Measurements from ENCODE around the gene MEGF10. TPM values are rescaled to one million over a fixed set of nuclear protein-coding genes. Genes with fewer than 3 reads are reported as not detected.

Gene MEGF10
- total RNA-seq, 1 donor from 2014 or later: 13.3 TPM

DNA sequence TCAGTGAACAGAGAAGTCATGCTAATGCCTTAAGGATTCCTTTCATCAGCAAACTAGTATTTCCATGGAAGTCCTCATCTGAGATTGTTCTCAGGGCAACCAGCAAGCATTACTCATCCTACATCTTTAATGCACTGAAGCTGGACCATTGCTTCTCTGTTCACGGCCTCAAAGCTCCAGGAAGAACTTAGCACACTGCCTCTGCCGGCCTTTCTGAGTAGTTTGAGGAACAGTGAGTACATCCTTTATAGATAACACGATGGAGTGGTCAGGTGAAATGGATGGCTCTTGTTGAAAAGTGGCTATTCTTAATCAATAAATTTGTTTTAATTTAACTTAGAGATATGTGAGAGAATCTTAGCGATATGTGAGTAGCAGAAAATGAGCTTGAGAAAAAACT is 35.8 kb downstream of the MEGF10 start:
- Mint-ChIP-seq H3K4me3 (no peak overlapping the region), H3K9me3 (no peaks in the 10 kb centered on the region), H3K27me3 (peaks cover 6% of the 10 kb centered on the region), H3K4me1 (ENCODE audit: unreplicated experiment) (no peaks in the 10 kb centered on the region), H3K27ac (no peak overlapping the region), H3K36me3 (no peaks in the 10 kb centered on the region)
- TF ChIP-seq, protein P1, sequence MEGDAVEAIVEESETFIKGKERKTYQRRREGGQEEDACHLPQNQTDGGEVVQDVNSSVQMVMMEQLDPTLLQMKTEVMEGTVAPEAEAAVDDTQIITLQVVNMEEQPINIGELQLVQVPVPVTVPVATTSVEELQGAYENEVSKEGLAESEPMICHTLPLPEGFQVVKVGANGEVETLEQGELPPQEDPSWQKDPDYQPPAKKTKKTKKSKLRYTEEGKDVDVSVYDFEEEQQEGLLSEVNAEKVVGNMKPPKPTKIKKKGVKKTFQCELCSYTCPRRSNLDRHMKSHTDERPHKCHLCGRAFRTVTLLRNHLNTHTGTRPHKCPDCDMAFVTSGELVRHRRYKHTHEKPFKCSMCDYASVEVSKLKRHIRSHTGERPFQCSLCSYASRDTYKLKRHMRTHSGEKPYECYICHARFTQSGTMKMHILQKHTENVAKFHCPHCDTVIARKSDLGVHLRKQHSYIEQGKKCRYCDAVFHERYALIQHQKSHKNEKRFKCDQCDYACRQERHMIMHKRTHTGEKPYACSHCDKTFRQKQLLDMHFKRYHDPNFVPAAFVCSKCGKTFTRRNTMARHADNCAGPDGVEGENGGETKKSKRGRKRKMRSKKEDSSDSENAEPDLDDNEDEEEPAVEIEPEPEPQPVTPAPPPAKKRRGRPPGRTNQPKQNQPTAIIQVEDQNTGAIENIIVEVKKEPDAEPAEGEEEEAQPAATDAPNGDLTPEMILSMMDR (conservative IDR thresholded peaks at IDR 0.05): no peak
- DNase-seq (ENCODE audit: extremely low spot score, unreplicated experiment): no peak

DNA sequence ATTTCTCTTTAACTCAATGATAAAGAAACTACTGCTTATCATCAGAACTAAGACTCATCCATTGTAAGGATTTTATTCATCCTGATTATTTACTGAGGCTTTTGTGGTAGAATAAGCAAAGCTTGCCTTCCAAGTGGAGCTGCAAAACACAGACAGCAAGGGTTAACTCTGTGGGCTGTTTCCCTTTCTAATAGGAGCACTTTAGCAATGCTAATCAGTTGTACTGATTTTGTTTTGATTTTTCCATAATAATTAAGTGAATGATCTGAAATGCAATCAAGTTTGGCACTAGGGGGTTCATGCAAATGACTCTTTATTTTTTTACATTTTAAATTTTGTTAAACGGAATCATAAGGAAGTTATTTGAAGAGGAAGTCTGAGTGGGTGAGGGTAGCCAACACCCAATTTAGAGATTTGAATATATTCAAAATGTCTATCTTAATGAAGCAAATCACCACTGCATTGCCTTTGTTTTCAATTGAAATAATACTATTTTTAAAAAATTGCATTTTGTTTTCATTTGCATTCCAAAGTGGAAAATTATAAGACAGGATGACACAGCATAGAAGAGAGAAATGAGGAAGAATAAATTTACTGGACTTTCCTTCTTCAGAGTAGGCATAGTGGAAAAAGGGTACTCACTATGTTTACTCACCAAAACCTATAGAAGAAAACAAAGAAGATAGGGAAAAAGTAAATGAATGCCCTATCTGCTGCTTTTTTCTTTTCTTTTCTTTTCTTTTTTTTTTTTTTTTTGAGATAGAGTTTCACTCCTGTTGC is 36.6 kb downstream of the MEGF10 start:
- Mint-ChIP-seq H3K27me3 (peaks cover 6% of the 10 kb centered on the region), H3K4me1 (ENCODE audit: unreplicated experiment) (no peaks in the 10 kb centered on the region), H3K9me3 (no peaks in the 10 kb centered on the region), H3K27ac (no peak overlapping the region), H3K36me3 (no peaks in the 10 kb centered on the region), H3K4me3 (no peak overlapping the region)
- DNase-seq (ENCODE audit: extremely low spot score, unreplicated experiment): no peak
- TF ChIP-seq, protein P1 (conservative IDR thresholded peaks at IDR 0.05): no peak

DNA sequence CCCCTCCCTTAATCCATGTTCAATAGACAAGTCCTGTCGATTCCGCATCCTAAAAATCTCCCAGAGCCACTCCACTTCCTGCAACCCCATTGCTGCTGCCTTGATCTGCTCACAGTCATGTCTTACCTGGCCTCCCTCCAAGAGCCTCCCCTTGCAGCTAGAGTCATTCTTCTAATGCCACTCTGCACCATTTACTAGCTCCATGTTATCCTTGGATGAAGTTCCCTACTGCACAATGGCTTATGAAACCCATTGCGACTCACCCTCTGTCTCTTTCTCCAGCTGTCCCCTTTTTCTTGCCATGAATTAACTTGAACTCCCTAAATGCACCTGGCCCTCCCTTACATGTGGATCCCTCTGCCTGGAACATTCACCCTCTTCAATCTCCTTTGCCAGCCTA is 39.5 kb downstream of the MEGF10 start:
- H3K27me3 Mint-ChIP-seq: peaks cover 11% of the 10 kb centered on the region
- TF ChIP-seq, protein P1 (conservative IDR thresholded peaks at IDR 0.05): no peak
- no peak for DNase-seq (ENCODE audit: extremely low spot score, unreplicated experiment)
- no peaks in the 10 kb centered on the region for H3K9me3 Mint-ChIP-seq
- H3K27ac Mint-ChIP-seq: no peak overlapping the region
- no peaks in the 10 kb centered on the region for H3K36me3 Mint-ChIP-seq
- H3K4me3 Mint-ChIP-seq: no peak overlapping the region
- no peaks in the 10 kb centered on the region for H3K4me1 Mint-ChIP-seq (ENCODE audit: unreplicated experiment)

DNA sequence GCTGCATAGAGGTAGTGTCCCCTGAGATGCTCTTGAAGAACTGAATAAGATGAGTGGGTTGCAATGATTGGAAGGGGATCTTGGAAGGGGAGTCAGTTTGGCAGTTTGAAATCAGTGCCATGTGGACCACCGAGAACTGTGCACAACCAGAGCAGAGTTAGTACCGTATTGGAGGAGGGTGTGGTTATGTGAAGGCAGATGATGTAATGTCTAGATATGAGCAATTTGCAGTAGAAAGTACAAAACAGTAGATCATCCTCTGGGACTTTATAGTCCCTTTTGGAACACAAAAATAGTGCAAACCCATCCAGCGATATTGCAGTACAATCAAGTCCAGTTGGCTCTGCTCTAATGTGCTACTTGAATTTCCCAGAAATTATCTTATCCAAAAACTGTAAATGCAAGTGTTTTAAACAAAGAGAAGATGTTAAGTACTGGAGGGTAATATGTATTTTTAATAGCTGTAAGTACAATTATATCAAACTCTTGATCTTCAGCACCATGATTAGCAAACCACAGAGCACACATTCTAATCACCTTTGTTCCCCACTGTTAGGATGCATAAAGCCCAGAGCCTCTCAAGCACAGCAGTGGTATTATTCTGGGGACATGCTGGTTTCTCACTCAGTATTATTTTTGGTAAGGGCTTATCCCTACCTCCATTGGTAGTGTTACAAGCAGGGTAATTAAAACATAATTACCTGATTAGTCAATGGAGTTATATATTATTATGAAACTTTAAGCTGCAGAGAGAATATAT is 41.5 kb downstream of the MEGF10 start:
- Mint-ChIP-seq H3K27ac (no peak overlapping the region), H3K4me3 (no peak overlapping the region), H3K36me3 (no peaks in the 10 kb centered on the region), H3K4me1 (ENCODE audit: unreplicated experiment) (no peaks in the 10 kb centered on the region), H3K9me3 (no peaks in the 10 kb centered on the region), H3K27me3 (peaks cover 13% of the 10 kb centered on the region)
- DNase-seq (ENCODE audit: extremely low spot score, unreplicated experiment): no peak
- TF ChIP-seq, protein P1 (conservative IDR thresholded peaks at IDR 0.05): no peak

DNA sequence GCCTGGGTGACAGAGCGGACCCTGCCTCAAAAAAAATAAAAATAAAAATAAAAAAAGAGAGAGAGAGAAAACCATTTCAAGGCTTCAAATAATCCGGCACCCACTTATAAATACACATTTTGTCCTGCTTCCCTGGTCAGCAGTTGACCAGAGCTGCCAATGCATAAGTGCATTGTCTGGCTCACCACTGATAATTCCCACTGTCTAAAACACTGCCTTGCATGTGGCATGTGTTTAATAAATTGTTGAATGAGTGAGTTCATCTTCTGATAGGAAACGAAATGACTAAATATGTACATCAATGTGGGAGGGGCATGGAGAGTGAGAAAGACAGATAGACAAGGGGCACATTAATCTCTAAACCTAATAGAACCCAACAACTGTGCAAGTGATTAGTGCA is 42.9 kb downstream of the MEGF10 start:
- DNase-seq (ENCODE audit: extremely low spot score, unreplicated experiment): no peak
- H3K9me3 Mint-ChIP-seq: no peaks in the 10 kb centered on the region
- H3K4me3 Mint-ChIP-seq: no peak overlapping the region
- H3K36me3 Mint-ChIP-seq: no peaks in the 10 kb centered on the region
- TF ChIP-seq, protein P1 (conservative IDR thresholded peaks at IDR 0.05): no peak
- peaks cover 13% of the 10 kb centered on the region for H3K27me3 Mint-ChIP-seq
- H3K27ac Mint-ChIP-seq: no peak overlapping the region
- no peaks in the 10 kb centered on the region for H3K4me1 Mint-ChIP-seq (ENCODE audit: unreplicated experiment)
